HPDE6-E6E7 (cell line): ENCODE measurements around the gene GATAD2A.

ENCODE experiments used
- DNase-seq: peaks from one replicate; pipeline ENCODE4 v3.0.0; 2011; ENCODE audit warnings: missing footprints; ENCODE audit errors: extremely low spot score

Gene GATAD2A

DNA sequence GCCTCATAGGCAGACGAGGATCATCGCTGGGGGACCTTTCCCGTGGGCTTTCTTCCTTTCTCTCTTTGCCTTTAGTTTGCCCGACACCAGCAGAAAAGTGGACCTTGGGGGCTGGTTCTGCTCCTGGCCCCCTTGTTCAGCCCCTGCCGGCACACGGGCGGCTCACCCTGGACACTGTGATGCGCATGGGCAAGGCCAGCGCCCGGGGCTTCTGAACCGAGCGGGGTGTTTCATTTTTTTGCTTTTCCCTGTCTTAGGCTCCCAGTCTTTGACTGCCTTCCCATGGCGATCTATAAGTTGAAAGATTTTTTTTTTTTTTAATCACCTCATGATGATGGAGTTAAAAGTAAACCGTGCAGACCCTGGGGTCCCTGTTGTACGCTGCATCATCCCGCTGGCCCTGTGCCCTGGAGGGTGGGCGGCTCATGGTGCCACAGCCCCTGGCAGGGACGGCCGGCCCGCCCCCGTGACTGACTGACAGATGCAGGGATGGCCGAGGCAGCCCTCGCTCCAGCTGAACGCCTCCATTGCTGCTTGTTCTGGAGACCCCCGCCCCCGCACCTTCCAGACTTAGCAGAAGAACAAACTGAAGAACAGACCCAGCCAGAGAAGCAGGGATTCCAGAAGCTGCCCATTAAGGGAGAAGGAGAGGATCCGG is 100.3 kb downstream of the GATAD2A start:
- DNase-seq, result no peak

DNA sequence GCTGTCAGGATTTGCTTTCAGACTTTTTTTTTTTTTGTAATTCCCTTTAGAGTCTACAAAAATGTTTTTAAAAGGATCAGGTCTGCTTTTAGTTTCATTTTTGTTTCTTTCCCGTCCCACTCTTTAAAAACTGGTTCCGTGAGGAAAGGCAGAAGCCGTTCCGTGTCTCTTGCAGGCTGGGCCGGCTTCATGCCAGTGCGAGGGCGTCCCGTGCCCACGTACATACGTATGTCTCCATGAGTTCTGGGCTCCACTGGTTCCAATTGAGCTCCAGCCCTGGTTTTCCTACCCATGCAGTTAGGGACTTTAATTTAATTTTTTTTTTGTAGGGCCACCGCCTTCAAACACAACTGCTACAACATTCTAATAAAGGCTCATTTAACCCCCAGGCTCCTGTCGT is 101.1 kb downstream of the GATAD2A start:
- DNase-seq, result no peak

DNA sequence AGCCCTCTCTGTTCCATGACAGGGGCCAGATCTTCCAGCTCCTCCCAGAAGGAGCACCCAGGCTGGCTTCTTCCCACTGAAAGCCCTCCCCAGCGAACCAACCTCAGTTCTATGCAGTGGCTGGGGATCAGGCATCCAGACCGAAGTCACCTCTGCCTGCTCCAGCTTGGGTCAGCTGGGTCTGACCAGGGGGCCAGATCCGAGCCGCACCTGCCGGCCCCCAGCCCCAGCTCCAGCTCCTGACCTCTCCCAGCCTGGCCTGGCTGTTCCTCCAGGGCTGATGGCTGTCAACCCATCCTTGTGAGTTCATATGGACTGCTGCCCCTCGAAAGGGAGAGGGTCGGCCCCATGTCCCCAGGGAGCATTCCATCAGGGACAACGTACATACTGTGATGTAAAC is 101.9 kb downstream of the GATAD2A start:
- DNase-seq, result no peak

DNA sequence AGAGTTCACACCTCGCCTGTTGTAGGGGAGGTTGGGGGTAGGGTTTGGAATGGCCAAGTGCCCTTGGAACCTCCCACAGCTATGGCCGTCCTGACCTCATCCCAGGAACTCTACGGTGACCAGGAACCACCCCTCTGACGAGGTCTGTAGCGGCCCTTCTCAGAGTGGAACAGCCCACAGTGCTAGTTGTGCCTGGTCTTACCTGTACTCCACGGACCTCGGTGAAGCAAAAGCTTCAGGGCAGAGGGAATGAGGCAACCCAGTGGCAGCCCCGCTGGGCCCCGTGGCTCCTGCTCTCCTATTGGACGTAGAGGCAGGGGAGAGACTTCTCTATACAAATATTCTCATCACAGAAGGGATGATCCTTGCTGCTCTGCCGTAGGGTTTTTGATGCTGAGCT is 102.7 kb downstream of the GATAD2A start:
- no peak for DNase-seq

DNA sequence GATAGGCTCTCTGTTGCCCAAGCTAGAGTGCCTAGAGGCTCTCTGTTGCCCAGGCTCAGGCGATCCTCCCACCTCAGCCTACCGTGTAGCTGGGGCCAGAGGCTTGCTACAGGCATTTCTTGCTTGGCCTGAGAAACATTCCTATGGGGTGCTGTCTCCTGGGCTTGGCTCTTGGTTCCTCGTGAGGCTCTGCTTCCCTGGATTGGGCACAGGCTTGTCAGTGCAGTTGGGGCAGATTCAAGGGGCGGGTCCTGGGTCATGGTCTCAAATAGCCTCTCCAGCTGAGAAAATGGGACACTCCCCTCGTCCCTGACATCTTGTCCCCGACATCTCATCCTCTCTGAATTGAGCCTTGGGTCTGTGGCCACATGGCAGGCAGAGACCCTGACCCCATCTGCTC is 105.0 kb downstream of the GATAD2A start:
- DNase-seq, result no peak

DNA sequence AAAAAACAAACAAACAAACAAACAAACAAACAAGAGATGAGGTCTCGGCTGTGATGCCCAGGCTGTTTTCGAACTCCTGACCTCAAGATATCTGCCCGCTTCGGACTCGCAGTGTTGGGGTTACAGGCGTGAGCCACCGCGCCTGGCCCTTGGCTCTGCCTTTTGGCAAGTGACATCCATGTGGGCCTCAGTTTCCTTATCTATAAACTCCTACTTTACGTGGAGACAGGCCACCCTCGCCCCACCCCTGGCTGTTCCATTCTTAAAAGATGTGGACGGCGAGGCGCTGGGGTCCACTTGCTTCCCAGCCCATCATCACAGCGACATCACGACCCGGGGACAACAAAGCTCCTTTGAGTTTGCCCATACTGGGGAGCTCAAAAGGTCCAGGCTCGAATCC is 108.2 kb downstream of the GATAD2A start:
- DNase-seq, result no peak

DNA sequence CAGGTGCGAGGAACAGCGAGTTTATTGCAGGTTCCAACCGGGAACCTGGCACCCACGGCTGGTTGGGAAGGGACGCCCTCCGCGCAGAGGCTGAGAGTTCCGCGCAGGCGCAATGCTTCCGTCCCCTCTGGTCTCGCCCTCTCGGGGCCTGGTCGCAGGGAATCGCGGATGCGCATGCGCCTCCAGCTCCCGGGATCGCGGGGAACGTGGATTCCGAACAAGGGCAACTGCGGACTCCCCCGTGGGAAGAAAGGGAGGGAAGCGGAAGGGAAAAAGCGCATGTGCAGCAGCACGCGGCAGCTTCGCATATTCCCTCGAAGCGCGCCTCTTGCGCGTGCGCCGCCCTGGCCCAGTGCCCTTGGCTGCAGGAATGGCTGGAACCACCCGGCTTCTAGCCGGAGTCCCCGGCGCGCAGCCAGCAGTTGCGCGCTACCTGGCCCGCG is 108.8 kb downstream of the GATAD2A start:
- DNase-seq, result no peak

DNA sequence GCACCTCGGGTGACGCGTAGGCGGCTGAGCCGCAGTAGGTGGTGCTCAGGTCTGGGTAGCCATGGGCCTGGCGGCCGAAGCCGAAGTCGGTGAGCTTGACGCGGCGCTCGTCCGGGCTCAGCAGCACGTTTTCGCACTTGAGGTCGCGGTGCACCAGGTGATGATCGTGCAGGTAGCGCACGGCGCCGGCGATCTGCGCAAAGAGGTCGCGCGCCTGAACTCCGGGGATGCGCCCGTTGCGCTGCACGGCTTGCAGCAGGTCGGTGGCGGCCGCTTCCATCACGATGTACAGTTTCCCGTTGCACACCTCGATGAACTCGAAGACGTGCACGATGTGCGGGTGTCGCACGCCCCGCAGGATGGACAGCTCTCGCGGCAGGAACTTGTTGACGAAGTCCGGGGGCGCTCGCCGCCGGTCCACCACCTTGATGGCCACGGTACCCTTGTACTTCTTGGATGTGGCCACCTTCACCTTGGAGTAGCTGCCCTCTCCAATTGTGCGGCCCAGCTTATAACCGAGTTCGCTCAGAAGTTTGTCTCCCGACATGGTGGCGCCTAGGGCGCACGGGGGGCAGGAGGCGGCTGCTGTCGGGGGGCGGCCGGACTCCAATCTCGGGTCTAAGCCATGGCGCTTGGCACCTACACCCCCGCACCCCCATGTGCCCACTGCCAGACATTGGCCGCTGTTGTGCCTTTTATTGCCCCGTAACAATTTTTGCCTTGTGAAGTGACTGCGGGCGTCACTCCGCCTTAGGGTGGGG is 109.6 kb downstream of the GATAD2A start, which contains the start of gene TSSK6:
Gene TSSK6, minus strand, starts transcription at position 668 of the 761 bp plus-strand sequence. Its CDS starts 121 bp downstream, at position 547.
- DNase-seq, result no peak

DNA sequence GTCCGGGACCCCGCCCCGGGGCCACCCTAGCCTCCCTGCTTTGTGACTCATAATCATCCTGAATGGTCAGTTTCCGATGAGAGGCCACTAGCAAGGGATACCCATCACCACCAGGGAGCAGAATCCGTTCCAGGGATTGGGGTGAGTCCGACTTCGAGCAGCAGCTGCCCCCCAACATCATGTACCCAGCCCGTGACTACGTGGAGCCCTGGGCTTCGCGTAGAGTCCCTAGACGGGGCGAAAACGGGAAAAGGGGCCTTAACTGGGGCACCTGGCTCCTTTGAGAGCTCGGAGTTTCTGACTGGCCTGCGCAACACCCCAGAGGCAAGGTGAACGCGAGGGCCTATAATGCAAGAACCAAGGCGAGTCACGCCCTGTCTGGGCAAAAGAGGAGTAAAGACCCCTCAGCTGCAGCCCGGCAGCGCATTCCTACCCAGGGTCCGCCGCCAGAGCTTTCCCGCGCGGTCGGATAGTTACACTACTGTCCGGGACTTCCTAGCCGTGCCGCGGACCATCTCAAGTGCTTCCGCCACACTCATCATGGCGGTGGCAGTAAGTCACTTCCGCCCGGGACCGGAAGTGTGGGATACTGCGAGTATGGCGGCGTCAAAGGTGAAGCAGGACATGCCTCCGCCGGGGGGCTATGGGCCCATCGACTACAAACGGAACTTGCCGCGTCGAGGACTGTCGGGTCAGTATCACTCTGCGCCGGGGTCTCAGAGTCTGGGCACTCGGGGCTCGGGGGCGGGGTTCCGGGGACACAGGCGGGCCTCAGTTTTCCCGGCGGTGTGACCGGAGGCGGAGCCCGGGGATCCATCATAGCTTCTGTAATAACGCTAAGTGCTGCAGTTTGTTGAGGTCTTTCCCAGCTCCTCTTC is 110.4 kb downstream of the GATAD2A start, which contains the start of gene NDUFA13:
Gene NDUFA13, plus strand, starts transcription at position 584 of the 878 bp plus-strand sequence. Its CDS starts 14 bp downstream, at position 598.
- peak; percentile 85 for DNase-seq

DNA sequence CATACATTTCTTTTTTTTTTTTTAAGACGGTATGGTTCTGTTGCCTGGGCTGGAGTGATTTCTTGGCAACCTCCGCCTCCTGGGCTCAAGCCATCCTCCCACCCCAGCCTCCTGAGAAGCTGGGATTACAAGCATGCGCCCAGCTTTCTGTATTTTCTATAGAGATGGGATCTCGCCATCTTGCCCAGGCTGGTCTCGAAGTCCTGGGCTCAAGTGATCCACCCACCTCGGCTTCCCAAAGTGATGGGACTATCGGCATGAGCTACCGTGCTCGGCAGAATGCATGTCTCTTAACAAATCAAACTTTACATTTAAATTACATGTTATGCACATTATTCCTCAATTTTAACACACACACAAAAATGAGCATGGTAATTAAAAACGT is 111.8 kb downstream of the GATAD2A start:
- DNase-seq, result no peak

DNA sequence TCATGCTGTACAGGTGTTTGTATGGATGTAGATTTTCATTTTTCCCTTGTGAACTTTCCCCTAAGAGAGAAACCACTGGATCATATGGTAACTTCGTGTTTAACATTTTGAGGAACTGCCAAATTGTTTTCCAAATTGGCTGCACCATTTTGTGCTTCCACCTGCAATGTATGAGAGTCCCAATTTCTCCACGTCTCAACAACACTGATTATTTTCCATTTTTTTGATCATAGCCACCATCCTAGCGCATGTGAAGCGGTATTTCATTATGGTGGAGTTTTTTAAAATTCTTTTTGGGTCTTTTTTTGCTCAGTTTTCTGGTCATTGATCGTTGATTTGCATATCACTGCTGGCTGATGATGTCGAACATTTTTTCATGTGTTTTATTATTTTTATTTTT is 115.5 kb downstream of the GATAD2A start:
- DNase-seq, result no peak

DNA sequence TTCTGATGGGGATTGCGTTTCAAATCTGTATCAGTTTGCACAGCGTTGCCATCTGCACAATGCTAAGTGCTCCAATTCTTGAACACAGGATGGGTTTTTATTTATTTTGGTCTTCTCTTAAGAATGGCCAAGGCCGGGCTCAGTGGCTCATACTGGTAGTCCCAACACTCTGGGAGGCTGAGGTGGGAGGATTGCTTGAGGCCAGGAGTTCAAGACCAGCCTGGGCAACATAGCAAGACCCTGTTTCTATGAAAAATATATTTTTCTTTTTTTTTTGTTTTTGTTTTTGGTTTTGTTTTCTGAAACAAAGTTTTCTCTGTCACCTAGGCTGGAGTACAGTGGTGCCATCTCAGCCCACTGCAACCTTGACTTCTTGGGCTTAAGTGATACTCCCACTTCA is 117.7 kb downstream of the GATAD2A start:
- no peak for DNase-seq

DNA sequence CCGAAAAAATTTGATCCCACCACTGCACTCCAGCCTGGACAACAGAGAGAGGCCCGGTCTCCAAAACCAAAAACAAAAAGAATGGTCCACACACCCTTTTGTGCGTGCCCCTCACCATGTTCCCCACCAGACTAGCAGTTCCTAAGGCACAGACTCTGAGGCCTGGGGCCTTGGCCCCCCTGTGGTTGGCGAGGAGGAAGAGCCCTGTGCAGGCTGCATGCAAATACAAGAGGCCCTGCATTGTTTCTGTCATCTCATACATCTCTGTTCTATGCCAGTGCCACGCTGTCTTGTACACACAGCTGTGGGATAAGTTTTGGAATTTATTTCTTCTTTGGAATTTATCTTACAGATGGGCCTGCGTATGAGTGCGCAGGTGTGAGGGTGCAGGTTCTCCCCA is 118.6 kb downstream of the GATAD2A start:
- no peak for DNase-seq

DNA sequence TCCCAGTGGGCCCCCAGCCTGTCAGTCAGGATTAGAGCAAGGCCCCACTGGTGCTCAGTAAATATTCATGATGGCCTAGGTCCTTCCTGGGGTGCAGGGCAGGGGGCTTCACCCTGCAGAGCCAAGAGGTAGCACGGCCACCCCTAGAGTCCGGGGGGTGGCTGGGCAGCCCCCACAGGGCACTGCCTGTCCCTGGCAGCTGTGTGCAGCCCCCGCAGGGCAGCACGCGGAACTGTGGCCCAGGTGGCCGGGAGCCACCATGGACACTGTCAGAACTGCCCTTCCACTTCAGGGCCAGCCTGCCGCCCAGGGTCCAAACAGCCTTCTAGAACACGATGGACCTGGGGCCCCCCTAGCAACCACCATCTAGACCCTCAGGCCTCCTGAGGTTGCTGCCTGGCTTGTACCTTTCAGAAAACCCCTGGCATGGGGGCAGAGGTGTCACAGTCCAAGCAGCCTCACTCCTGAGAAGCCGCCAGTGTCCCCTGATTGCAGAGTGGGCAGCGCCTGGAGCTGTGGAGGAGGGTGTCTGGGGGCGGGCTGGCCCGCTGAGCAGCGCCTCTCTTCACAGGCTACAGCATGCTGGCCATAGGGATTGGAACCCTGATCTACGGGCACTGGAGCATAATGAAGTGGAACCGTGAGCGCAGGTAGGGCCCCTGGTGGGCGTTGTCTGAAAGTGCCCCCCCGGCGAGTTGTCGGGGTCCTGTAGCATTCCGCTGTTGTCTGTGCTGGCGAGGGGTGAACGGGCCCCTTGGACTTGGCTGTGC is 120.3 kb downstream of the GATAD2A start:
- no peak for DNase-seq

DNA sequence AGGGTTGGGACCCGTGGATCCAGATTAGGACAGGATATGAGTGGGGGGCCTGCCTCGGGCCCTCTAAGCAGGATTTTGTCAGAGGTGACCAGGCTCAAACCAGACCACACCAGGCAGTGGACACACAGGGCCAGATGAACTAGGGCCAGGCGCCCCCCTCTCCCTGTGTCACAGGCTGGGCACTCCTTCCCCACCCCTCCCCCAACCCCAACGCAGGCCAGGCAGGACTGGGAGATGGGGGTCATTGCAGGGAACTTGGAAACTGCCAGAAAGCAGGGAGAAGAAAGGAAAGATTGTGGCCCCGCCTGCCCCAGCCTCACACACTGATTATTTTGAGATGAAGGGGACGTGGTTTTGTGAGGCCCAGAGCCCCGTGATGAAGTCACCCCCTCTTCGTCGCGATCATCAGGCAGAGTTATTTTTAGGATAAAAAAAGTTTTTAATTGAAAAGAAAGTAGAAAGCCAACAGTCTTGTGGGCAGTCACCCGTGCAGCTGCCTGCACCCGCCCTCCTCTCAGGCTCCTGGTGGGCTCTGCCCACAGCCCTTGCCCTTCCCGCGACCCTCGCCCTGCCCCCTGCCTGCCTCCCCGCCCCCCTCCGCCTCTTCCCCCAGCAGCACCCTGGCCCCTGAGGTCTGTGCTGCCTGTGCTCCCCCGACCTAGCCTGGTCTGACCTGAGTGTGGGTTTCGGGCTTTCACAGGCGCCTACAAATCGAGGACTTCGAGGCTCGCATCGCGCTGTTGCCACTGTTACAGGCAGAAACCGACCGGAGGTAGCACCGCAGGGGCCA is 121.3 kb downstream of the GATAD2A start:
- DNase-seq, result no peak

DNA sequence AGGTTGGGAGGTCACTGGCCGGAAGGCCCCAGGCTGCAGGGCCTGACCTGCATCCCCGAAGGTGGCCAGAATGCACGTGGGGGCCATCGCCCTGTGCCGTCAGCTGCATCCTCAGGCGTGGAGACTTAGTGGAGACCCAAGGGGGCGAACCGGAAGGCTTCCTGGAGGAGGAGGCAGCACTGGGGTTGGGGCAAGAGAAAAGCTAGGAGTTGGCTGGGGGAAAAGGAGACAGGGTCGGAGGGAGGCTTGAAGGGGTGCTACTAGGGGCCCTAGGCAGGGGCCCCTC is 121.8 kb downstream of the GATAD2A start:
- DNase-seq, result no peak

DNA sequence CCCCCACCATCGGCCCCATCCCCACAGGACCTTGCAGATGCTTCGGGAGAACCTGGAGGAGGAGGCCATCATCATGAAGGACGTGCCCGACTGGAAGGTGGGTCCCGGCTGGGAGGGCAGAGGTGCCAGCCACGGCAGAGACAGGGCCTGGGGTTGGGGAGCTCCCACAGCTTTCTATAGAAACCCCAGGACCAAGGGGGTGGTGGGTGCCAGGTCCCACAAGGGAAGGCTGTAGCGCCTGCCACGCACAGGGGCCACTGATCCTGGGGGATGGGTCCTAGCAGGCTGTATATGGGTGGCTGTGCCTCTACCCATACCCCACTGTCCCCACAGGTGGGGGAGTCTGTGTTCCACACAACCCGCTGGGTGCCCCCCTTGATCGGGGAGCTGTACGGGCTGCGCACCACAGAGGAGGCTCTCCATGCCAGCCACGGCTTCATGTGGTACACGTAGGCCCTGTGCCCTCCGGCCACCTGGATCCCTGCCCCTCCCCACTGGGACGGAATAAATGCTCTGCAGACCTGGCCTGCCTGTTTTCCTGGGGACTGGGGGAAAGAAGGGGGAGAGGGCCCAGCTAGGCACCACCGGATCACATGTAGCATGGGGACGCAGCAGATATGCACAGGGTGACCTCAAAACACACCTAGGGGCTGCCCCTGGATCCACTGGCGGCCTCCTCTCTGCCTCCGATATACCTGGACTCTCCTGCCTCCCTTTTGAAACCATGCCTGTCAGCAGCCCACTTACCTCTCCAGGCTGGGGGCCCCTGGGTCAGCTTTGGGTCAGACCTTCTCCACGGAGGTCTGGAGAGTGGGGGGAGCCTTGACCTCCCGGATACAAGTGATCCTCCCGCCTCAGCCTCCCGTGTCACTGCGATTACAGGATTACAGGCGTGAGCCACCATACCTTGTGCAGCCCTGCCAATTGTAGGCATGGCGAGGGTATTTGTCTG is 122.5 kb downstream of the GATAD2A start:
- no peak for DNase-seq

DNA sequence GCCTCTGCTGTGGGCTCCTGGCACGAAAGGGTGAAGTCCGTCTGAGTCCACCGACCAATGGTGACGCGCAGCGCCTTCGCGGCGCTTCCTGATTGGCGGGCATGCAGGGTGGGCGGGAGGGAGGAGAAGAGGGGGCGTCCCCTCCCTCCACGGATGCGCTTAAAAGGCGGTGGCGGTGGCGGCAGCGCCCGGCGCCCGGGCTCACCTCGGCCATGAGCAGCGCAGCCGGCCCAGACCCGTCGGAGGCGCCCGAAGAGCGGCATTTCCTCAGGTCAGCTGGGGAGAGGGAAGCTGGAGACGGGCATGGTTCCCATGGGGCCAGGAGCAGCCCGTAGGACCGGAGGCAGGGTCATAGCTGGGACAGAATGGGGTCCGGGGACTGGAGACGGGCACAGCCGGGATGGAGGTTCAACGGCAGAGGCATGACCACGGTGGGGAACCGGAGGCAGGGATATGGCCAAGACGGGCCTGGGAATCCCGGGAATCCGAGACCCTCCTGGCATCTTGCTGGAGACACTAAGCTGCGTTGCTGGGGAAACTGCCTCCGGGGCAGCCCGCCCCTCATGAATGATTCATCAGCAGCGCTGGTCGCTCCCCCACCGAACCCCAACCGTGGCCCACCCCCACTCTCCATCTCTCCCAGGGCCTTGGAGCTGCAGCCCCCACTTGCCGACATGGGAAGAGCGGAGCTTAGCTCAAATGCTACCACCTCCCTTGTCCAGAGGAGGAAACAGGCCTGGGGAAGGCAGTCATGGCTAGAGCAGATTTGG is 123.4 kb downstream of the GATAD2A start, which contains the start of gene YJEFN3:
Gene YJEFN3, plus strand, starts transcription at position 191 of the 770 bp plus-strand sequence. Its CDS starts 22 bp downstream, at position 213.
- no peak for DNase-seq
